NCI-H345 (cell line): ENCODE results near the gene MELTF.
"Not testable (repeated sequence)": the region's sequence is repeated elsewhere in the genome, so short reads cannot be mapped to it uniquely, and the experiment has no call there.

ENCODE experiments used
- DNase-seq: peaks from one replicate; lab custom pipeline; 2025; lab: John Stamatoyannopoulos, UW

The MELTF gene

DNA sequence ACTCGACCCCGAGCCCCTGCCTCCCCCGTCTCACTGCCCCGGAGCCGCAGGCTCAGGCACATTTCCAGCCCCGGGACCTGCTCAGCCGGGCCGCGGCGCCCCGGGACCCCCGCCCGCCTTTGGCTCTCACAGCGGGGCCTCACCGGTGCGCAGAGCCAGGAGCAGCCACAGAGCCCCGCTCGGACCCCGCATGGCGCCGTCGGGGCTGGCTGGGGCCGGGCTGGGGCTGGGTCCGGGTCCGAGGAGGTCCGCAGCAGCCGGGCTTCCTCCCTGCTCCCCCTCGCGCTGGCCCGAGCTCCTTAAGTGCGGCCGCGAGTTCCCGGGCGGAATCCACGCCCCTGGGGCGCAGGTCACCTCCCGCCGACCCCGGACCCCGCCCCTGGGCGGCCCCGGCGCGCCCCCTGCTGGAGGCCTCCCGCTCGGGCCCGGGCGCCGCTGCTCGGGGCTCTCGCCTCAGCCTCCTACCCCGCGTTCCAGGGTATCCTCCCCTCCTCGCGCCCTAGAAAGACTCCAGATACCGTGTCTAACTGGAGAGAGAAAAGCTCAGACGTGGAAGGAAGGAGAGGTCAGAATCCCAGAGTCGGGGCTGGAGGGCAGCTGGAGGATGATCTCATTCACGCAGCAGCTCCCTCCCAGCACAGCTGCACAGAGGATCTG, at the start of gene MELTF:
Gene MELTF, minus strand, starts transcription at position 307 of the 657 bp plus-strand sequence. Its CDS starts 115 bp downstream, at position 192.
- peak; percentile 47 for DNase-seq

DNA sequence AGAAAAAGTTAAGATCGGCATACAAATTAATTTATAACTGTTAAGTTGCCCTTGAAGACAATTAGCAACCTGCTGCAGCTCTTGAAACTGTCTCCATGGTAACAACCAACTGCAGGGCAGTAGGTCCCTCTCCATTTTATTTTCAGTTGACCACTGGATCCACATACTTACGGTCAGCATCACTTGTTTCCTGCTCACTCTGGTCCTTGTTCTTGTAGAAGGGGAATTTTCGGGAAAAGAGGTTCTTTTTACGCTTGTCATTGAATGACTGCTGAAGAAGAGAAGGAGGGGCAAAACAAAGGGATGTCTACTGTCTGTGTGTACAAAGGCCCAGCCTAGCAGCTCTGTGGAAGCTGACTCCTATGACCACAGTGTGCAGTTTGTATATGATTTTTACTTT, 46.8 kb upstream of the MELTF start:
- no peak for DNase-seq

DNA sequence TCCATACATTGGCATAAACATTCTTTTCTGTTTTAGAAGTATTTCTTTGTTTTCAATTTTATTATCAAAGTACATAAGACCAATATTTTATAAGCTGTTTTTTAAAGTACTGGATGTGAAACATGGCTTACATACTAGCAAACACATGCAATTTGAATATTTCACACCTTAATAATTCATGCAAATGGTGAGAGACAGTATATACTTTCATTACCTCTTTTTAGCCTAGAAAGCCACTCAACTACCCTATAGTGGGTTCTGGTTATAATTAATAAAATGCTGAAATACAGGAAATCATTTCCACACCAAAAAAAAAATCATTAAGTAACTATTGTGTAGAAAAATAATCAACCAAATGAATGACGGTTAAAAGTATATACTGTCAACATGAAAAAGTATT, 38.5 kb upstream of the MELTF start:
- DNase-seq: no peak

DNA sequence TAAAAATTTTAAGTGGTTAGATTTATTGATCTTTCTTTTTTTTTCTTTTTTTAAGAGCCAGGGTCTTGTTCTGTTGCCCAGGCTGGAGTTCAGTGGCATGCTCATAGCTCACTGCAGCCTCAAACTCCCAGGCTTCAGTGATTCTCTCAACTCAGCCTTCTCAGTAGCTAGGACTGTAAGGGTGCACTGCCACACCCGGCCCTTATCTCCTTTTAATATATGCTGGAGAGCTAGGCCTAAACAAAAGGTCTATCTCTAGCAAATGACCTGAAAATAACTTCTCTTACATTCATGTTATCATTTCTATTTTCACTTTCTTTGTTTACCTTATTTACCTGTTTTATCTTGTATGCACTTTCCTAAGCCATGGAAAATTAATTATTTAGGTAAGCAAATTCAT, 35.2 kb upstream of the MELTF start:
- no peak for DNase-seq

DNA sequence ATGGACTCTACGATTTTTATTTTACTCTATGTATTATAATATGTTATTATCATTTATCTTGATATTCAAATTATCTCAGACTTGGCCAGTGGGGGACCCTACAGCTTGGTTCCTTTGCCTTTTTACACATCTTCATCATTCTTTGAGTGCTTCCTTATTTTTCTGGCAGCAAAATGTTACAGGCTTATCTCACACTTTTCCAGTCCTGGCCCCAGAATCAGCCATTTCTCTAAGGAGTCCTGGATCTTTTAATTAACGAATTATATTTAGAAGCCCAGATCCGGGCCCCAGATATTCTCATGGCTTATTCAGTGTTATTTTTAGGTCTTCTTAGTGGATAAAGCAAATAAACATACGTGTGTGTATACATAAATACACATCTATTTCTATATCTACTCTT, 32.8 kb upstream of the MELTF start:
- DNase-seq: no peak

DNA sequence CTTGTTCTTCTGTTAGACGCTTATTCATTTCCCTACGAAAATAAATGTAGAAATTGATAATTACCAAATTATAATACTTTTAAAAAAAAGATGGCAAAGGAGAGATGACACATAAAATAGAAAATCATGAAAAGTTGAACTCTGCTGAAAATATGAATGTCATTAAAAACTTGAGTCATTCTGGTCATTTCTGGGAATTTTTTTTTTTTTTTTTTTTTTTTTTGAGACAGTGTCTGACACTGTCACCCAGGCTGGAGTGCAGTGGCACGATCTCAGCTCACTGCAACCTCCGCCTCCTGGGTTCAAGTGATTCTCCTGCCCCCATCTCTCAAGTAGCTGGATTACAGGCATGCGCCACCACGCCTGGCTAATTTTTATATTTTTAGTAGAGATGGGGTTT, 22.0 kb upstream of the MELTF start:
- DNase-seq: not testable (repeated sequence)

DNA sequence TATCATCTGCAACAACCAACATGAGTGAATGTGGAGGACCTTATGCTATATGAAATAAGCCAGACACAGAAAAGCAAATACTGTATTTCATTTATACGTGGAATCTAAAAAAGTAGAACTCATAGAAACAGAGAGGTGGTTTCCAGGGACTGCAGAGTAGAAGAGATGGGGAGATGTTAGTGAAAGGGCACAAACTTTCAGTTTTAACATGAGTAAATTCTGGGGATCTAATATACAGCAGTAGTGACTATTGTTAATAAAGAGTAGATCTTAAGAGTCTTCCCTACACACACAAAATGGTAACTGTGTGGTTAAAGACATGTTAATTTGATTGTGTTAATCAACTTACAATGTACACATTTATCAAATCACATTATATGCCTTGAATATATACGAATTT, 20.9 kb upstream of the MELTF start:
- DNase-seq: no peak

DNA sequence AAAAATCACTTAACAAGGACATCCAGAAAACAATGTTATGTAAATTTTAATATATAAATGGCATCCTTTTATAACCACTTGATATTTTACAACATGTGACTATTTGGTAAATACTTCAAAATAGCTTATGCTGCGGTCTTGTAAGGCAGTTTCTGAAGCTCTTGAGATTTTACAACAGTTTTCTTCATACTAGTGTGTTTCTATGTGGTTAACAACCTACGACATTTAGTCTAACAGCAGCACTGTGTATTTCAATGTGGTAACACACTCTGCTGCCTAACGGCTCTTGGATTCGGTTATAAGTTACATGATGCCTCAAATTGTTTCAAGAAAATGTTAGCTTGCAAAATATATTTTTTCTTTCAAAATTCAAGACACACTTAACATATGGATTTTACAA, 12.9 kb upstream of the MELTF start:
- DNase-seq: no peak

DNA sequence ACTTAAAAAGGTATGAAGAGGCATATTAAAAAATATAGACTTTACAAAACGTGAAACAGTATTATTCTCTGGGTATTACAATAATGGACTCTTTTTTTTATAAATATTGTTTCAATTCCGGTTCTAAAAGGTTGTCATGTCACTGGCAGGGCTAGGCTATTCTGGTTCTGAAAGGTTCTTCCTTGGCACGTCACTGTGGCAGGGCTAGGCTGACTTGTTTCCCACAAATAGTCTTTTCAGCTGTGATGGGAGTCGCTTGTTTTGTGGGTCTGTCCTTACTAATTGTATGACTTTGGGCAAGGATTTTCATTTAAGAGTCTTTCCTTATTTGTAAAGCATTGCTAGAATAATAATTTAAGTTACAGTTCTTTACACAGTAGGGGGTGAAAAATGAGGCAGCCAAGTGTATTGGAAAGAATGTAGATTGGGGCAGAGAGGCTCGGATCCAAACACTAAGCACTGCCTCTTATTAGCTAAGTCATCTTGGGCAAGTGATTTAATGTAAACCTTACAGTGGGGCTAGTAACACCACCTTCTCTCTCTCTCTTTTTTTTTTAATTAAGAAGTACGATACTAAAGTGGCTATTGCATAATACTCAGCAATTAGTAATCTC, 12.4 kb upstream of the MELTF start:
- DNase-seq: no peak

DNA sequence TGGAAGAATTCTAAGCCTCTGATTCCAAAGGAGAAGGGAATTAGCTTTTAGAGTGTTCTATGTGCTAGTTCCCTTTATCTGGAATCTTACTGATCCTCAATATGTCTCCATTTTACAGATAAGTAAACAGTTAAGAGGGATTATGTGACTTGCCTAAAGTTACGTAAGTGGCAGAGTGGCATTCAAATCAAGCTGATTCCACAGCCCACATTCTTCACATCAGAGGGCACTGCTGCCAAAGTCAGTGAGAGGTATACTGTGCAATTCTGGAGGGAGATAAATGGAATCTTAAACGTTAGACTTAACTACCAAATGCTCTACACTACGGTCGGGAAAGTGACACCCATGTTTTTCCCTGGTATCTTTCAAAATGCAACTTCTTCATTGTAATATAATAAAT, 11.0 kb upstream of the MELTF start:
- no peak for DNase-seq

DNA sequence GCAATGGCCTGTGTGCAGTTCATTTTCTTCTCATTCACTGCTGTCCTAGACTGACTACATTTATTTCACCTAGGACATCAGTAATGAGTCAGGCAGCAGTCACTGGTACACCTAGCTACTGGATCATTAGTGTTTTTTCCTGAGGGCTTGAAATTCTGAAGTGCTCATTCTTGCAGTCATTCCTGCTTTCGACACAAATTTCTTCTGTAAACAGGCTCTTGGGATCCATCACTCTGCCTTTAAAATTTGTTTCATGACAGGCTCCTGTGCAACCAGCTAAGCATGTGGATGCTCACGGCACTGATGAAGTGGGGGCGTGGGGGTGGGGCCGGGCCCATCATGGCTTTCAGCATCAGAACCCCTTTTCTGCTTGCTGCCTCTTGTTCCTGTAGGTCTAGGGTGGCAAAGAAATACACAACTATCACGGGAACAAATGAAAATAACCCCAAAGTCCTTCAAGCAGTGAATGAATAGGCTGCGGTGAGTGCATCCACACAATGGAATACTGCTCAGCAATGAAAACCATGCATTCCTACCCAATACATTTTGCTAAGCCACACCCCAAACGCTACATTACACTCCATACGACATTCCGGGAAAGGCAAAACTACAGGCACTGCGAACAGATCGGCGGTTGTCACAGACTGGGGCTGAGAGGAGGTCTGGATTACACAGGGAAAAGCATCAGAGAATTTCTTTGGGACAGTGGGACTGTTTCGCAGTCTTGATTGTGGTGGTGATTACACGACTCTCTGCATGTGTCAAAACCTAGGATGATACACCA, 9.3 kb upstream of the MELTF start:
- no peak for DNase-seq

DNA sequence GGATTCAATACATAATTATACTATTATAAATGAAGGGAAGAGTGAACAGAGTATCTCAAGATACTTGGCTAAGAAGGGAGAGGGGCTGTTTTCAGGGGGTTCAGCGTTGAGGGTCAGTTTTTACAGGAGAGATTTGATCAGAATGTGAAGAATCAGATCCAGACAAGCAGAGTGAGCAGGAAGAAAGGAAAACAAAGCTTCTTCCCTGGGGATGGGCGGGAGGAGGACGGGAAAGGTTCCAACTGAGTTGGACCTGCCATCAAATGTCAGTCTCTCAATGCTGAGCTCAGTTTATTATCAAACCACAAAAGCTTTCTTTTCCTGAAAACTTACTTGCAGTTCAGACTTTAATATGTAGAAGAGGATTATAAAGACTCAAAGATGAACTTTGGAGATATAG, 6.0 kb upstream of the MELTF start:
- no peak for DNase-seq

DNA sequence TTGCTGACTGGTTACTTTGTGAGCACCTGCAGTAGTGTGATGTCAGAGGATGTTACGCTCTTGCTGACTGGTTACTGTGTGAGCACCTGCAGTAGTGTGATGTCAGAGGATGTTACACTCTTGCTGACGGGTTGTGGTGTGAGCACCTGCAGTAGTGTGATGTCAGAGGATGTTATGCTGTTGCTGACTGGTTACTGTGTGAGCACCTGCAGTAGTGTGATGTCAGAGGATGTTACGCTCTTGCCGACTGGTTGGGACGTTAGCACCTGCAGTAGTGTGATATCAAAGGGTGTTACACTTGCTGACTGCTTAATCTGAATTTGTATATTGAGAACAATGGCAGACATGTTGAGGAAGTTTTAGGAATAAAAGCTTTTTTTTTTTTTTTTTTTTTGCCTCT, 5.2 kb upstream of the MELTF start:
- not testable (repeated sequence) for DNase-seq

DNA sequence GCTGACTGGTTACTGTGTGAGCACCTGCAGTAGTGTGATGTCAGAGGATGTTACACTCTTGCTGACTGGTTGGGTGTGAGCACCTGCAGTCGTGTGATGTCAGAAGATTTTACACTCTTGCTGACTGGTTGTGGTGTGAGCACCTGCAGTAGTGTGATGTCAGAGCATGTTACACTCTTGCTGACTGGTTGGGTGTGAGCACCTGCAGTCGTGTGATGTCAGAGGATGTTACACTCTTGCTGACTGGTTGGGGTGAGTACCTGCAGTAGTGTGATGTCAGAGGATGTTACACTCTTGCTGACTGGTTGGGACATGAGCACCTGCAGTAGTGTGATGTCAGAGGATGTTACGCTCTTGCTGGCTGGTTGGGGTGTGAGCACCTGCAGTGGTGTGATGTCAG, 4.1 kb upstream of the MELTF start:
- not testable (repeated sequence) for DNase-seq

DNA sequence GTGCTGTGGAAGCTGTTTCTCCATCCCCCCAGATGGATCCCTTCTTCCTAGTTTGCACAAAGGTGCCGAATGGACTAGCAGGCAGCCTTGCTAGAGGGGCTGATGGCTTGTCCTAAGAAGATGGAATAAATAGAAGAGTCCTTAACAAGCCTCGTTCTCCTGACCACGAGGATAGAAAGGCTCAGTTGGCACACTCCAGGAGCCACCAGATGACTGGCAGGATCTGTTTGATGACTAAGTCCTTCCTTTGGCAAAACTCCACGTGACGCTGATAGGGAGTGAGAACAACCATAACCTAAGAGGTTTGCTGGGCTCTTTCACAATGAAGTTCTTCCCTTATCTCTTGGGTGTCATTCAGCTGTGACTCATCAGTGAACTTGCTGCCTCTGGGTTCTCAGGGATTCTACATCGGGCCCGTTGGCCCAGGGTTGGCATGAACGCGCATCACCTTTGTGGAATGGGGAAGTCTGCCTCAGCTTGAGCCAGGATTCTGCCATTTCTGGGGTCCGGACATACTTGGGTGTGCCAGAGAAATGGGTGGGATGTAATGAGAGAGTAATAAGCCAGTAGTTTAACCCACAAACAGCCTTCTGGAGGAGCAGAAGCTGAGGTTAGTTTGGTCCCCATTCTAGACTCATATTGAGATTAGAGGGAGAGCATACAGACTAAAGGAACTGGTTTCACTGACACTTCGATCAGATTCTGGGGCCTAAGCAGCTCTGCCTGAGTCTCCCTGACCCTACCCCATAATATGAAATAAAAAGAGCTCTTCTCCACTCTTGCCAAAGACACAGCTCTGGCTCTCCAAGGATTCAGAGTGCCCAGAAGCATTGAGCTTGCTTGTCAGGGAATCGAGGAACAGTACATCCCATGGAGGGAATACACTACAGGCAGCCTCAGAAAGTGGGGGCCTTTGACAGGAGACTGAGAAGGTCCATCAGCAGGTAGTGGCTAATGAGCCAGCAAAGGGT, 2.0 kb upstream of the MELTF start:
- DNase-seq: no peak

DNA sequence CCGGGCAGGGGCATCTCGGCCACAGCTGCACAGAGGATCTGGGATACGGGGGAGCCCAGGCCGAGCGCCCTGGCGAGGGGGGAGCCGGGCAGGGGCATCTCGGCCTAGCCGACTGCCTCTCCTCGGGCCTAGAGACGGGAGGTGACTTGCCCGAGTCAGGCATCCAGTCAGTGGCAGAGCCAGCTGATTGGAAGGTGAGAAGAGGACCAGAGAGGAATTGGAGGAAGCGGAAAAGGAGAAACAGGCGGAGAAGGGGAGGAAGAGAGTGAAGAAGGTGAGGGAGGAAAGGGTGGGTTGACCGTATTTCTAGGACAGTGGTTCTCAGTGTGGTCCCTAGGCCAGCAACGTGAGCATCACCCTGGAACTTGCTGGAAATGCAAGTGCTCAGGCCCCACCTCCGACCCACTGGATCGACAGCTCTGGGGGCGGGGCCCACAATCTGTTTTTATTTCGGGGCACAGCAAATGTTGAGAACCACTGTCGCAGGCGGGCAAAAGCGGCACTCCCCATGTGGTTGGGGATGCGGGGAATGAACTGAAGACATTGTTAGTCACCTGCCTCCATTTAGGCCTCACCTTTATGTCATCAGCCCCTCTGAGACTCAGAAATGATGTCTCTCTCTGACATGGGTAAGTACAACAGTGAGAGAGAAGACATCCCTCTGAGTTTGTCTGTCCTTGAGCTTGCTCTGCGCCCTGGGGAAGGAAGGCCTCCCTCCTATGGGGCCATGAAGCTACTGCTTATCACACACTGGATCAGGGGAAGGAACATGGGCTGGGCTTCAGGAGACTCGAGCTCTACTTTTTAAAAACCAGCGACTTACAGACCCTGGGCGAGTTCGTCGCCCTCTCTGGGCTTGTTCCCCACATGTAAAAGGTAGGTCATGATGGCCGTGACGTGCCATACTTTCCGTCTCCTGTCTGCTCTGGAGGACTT, 1.0 kb upstream of the MELTF start:
- DNase-seq: no peak

DNA sequence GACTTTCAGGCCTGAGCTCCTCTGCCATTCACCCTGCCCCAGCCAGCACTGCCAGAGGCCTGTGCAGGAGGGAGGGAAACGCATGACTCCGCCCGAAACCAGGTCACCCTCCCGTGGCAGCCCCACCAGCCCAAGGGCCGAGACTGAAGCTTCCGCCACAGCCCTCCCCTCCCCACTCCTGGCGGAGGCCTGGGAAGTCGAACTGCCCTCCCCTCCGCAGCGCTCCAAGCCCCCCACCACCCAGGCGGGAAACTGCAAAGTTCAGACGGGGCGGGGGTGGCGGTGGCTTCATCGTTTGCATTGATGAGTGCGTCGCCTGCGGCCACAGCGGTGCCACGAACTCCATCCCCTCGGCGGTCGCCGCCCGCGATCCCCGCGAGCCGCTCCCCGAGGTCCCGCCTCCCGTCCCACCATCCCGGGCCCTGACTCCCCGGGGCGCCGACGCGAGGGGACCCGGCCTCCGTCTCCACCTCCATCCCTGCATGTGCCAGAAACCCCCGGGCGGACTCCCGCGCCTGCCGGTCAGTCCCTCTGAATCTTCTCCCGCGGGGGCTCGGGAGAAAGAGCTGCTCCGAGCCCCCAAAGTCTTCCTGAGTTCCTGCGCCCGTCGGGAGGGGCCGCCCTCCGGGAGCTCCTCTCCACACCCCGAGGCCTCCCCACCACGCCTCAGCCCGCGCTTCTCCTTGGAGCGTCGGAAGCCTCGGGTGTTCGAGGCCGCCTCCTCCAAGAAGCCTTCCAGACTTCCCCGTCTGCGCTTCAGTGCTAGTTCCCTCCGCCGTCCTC, 698 bp downstream of the MELTF start:
- DNase-seq: no peak

DNA sequence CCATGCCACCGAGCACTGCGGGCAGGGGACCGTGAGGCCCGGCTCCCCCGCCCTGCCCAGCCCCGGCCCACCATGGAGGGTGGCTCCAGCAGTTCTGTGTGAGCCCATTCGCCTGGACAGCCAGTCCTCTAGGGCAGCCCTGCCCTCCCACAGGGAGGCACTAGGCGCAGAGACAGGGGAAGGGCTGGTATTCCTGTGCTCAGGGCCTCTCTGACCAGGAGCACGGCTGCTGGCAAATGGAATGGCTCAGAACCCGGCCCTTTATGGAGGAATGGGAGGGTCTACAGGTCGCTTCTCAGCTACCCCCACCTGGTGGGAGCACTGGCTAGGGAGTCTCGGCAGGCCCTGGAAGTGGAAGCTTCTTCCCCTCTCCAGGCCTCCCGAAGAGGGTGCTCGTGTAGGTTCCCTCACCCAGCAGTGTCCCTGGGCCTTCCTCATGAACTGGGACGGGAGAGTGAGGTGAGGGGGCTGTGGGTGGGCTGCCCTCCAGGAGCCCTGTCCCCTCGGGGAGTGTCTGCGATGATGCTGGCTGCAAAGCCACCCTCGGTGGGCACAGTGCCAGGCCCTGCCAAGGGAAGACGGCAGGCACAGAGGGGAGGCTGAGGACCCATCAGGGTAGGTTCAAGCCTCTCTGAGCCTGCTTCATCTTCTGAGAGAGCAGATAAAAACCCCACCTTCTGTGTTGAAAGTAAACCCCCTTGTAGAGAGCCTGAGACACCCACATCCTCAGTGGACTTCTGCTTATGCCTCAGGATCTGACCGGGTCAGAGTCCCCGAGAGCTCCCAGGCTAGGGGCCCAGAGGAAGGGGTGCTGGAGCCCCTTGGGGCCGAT, 1.5 kb downstream of the MELTF start:
- DNase-seq: no peak

DNA sequence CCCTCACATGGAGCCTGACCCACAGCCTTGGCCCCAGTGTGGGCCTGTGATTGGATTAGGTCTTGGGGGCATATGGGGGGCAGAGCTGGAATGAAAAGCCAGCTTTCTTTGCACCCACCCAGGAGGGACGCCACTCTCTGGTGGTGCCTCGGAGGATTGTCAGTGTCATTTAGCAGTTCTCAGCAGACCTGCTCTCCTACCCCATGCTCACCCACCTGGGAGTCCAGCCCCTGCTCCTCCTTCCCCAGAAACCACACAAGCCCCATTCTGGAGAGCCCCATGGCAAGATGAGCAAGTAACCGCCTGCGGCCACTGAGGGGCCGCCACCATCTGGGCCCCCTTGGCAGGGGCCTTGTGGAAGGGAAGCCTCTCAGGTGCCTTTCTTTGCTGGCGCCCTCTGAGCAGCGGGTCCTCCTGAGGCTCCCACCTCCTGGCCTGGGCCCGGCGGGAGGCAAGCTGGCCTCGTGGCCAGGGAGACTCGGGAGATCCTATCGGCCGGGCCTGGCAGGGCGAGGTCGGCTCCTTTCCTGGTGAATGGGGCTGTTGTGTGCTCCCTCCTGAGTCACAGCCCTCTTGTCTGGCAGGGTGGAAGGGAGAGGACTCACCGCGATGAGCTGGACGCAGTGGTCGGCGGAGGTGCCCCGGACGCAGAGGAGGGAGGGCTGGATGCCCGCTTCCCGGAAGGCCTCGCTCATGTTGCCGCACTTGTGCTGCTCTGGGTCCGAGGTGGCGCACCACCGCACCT, 2.3 kb downstream of the MELTF start:
- no peak for DNase-seq
